Cardiac fibroblast (primary cell): ENCODE results near the gene ALK.

Experiments
- DNase-seq, 2 donors: peaks; one replicate each; pipeline versions ENCODE4 v3.0.0 to v3.0.0-alpha.2; 2010; ENCODE audit warnings: low read depth in 2 of 2
- H3K4me3 ChIP-seq, 2 donors: replicated peaks in 1 of 2; 1 replicate in 1 of 2; 2 replicates in 1 of 2; pipeline ENCODE4 v1.5.1; 2011; ENCODE audit warnings: low read depth in 2 of 2, low read length in 2 of 2, mild to moderate bottlenecking in 2 of 2, moderate library complexity in 1 of 2
- CTCF ChIP-seq: IDR thresholded peaks from one replicate; pipeline ENCODE4 v1.5.1; 2011; ENCODE audit warnings: low read depth, mild to moderate bottlenecking, low read length, inconsistent platforms

ALK gene

DNA sequence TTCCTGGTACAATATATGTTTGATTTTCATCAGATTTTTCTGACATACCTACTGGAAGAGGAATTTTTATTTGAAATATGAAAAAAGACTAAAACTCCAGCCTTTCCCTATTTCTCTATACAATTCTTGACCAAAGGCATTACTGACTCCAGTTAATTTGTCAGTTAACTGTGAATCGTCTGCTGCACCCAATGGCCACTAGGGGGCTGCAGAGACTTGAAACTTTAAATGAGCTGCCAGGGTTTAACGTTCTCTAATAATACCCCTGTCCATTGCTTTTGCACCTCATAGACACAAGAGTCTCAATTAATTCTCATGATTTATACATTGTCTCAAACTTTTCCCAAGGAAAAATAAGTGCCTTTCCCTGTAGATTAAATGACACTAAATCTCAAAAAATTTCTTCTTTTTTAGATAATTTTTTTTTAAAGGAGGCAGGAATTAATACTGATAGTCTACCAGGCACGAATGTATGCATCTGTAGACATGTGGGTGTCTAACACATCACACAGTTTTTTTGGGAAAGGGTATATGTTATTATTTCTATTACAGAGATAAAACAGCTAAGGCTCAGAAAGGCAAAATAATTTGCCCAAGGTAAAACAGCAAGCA lies 1.8 kb upstream of the ALK start:
- no peak overlapping the region for H3K4me3 ChIP-seq
- TF ChIP-seq CTCF = peak; percentile 91
- DNase-seq = peak; percentile 72 to 75

- no peak for DNase-seq
- TF ChIP-seq CTCF = no peak
- no peak overlapping the region for H3K4me3 ChIP-seq
Measured at GRCh38 chr2:29922605-29923004, 1.2 kb upstream of the ALK start.

DNA sequence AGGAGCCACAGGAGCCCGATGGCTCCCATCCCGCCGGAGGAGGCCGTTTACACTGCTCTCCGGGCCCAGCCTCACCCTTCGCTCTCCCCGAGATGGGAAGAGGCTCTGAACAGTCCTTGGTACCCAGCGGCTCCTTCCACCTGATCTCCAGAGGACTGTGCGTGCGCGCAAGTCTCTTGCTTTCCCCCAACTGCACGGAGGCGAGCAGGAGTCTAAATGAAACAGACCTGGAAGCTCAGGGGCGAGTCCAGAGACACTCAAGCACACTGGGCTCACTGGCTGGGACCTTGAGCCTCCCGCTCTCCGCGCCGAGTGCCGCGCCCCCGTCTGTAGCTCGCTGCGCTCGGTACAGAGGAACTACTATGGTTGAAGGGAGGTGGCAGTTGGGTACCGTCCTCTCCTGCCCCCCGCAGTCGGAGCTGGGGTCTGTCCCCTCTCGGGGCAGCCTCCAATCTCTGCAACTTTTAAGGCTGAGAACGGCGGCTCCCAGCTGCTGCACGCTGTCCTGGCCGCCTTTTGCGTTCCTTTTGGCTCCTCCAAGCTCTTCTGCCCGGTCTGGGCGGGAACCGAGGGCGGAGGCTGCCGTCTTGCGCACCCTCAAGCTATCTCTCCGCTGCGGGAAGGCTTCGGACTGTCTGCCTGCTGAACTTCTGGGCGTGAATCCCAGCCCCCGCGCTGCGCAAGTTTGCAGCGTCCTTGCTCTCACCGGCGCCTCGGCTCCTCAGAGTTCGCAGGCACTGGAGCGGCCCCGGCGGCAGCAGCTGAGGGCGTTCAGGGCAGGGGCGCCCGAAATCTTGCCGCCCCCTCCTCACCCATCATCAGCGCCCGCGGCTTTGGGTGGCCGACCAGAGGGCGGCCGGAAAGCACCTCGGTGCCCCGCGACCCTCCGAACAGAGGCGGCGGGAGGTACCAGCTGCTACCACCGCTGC lies 491 bp downstream of the ALK start:
- DNase-seq = peak; percentile 9 to 11
- peak overlapping the region in 1 of 2 donors; percentile 14 for H3K4me3 ChIP-seq
- TF ChIP-seq CTCF = no peak

GRCh38 chr2:29920130-29920577 lies 1.2 kb downstream of the ALK start:
- no peak overlapping the region for H3K4me3 ChIP-seq
- peak; percentile 11 to 28 for DNase-seq
- TF ChIP-seq CTCF = no peak

DNA sequence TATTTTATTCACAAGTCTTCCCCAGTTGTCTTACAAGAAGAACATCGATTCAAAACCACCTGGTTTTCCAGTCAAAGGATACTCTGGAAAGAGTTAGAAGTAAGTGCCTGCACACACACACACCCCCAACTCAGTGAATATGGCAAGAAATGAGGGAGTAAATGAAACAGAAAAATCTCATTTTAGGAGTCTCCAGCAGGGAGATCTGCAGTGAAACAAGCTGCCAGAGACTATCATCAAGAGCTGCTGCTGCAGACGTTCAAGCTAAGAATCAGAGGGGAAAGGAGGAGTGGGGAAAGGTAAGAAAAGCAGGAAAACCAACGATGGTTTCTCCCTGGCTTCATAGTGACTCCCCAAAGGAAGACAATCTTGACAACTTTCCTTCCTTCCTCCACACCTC lies 2.4 kb downstream of the ALK start:
- no peak for DNase-seq
- TF ChIP-seq CTCF = no peak
- no peak overlapping the region for H3K4me3 ChIP-seq

DNA sequence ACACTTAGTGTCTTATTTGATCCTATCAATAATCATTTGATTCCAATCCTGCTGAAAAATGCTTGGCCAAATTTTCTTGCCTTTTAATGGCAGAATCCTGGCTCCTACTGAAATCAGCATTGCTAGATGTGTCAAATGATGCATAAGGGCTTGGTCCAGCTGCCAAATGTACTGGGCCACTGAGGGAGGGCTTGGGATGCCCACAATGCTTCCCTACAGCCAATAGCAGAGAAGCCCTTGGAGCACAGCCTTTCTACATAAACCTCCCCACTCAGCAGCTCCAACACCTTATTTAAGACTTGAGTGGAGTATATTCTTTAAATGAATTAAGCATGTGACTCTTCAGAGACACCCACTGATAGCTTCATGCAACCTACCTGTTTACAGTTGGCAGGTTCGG lies 3.6 kb downstream of the ALK start:
- DNase-seq = no peak
- H3K4me3 ChIP-seq = no peak overlapping the region
- no peak for TF ChIP-seq CTCF
